Activated CD8-positive, alpha-beta T cell treated with anti-CD3 and anti-CD28 coated beads for 36 hours (primary cell): ENCODE results near the gene GJC1. TPM values are rescaled to one million over a fixed set of nuclear protein-coding genes. Genes with fewer than 3 reads are reported as not detected.

ENCODE experiments used
- ATAC-seq: fragments of 200-7000 bp; cut with Tn5 transposase; one replicate; pipeline ENCODE4 v1.10.0; 2021; ENCODE audit warnings: mild to moderate bottlenecking, moderate library complexity
- CTCF ChIA-PET: fragments of 350-600 bp; sonication (Branson Sonifier 250); formaldehyde crosslinking; loops from one replicate; lab custom pipeline; 2021; ENCODE audit warnings: antibody characterized with exemption; lab: Charles Lee
- POLR2A ChIA-PET: fragments of 350-600 bp; sonication (Branson Sonifier 250); formaldehyde crosslinking; loops from one replicate; lab custom pipeline; 2021; ENCODE audit warnings: antibody characterized with exemption; lab: Charles Lee
- DNase-seq: peaks from one replicate; pipeline ENCODE4 v3.0.0-alpha.2; 2020
- H3K27ac Mint-ChIP-seq: one replicate; pipeline ENCODE4 v1.8.0; 2021; ENCODE audit warnings: mild to moderate bottlenecking, mixed read lengths
- H3K27me3 Mint-ChIP-seq: one replicate; pipeline ENCODE4 v1.8.0; 2021; ENCODE audit warnings: mixed read lengths
- H3K36me3 Mint-ChIP-seq: one replicate; pipeline ENCODE4 v1.8.0; 2021; ENCODE audit warnings: low read depth, mixed read lengths
- H3K4me1 Mint-ChIP-seq: one replicate; pipeline ENCODE4 v1.8.0; 2021; ENCODE audit warnings: low read depth, mixed read lengths
- H3K4me3 Mint-ChIP-seq: one replicate; pipeline ENCODE4 v1.8.0; 2021; ENCODE audit warnings: mild to moderate bottlenecking, moderate library complexity, mixed read lengths
- H3K9me3 Mint-ChIP-seq: one replicate; pipeline ENCODE4 v1.8.0; 2021; ENCODE audit warnings: mixed read lengths
- CTCF ChIP-seq: fragments of 200-600 bp; IDR thresholded peaks from one replicate; pipeline ENCODE4 v1.8.0; 2022; ENCODE audit warnings: antibody characterized with exemption, mild to moderate bottlenecking
- intact Hi-C: fragments of 100-400 bp; cut with micrococcal nuclease; formaldehyde crosslinking; loops from one replicate; pipeline ENCODE4 v1.10.0; 2022
- total RNA-seq, 2 experiments: library from RNA; stranded (reverse); gene quantifications; one replicate each; pipeline ENCODE4 v1.2.3, GENCODE V29; 2021

The GJC1 gene
- total RNA-seq, 2 experiments from 2014 or later, result 5.6 TPM

- Mint-ChIP-seq H3K9me3 (no peaks in the 10 kb centered on the region), H3K36me3 (peaks cover 44% of the 10 kb centered on the region), H3K27me3 (no peaks in the 10 kb centered on the region), H3K27ac (no peak overlapping the region), H3K4me3 (no peak overlapping the region), H3K4me1 (no peaks in the 10 kb centered on the region)
- POLR2A ChIA-PET, result interaction anchor here (0.9 kb wide), 1 partner anchor 101 kb away, joined by 3 read pairs; no protein-coding TSS in a partner anchor
- intact Hi-C loops, result no loop called here
- TF ChIP-seq CTCF, result no peak
- DNase-seq (no peak), ATAC-seq (no peak)
- CTCF ChIA-PET, result no interaction called here
Observed at GRCh38 chr17:44875761-44876160, 45.7 kb upstream of the GJC1 start.

- CTCF ChIA-PET, result interaction anchor here (1.5 to 3.0 kb wide), 2 partner anchors 8 to 93 kb away, joined by 3 to 16 read pairs; no protein-coding TSS in a partner anchor
- Mint-ChIP-seq H3K4me1 (no peaks in the 10 kb centered on the region), H3K36me3 (peaks cover 39% of the 10 kb centered on the region), H3K27ac (no peak overlapping the region), H3K4me3 (no peak overlapping the region), H3K9me3 (no peaks in the 10 kb centered on the region), H3K27me3 (no peaks in the 10 kb centered on the region)
- DNase-seq (no peak), ATAC-seq (no peak)
- POLR2A ChIA-PET, result no interaction called here
- TF ChIP-seq CTCF, result no peak
- intact Hi-C loops, result no loop called here
Observed at GRCh38 chr17:44872131-44872768, 42.2 kb upstream of the GJC1 start.

- TF ChIP-seq CTCF, result no peak
- H3K9me3 Mint-ChIP-seq, result no peaks in the 10 kb centered on the region
- CTCF ChIA-PET, result interaction anchor here (10.7 kb wide), 1 partner anchor 95 kb away, joined by 205 read pairs; no protein-coding TSS in a partner anchor
- ATAC-seq (no peak), DNase-seq (no peak)
- peaks cover 35% of the 10 kb centered on the region for H3K36me3 Mint-ChIP-seq
- POLR2A ChIA-PET, result no interaction called here
- H3K27ac Mint-ChIP-seq, result no peak overlapping the region
- intact Hi-C loops, result no loop called here
- H3K4me3 Mint-ChIP-seq, result no peak overlapping the region
- H3K4me1 Mint-ChIP-seq, result no peaks in the 10 kb centered on the region
- no peaks in the 10 kb centered on the region for H3K27me3 Mint-ChIP-seq
Observed at GRCh38 chr17:44871556-44871955, 41.5 kb upstream of the GJC1 start.

- ChIA-PET CTCF (interaction anchor here (0.9 to 10.7 kb wide), 3 partner anchors 10 to 91 kb away, joined by 3 to 205 read pairs (median 10); no protein-coding TSS in a partner anchor), POLR2A (interaction anchor here (1.0 to 2.3 kb wide), 4 partner anchors 9 to 195 kb away, joined by 3 to 7 read pairs (median 4); no protein-coding TSS in a partner anchor)
- no peak for ATAC-seq
- intact Hi-C loops, result loop anchor here (2.0 kb wide), 1 partner anchor 93 kb away; no protein-coding TSS in a partner anchor
- no peak overlapping the region for H3K27ac Mint-ChIP-seq
- no peaks in the 10 kb centered on the region for H3K4me1 Mint-ChIP-seq
- H3K4me3 Mint-ChIP-seq, result no peak overlapping the region
- peaks cover 50% of the 10 kb centered on the region for H3K36me3 Mint-ChIP-seq
- no peak for TF ChIP-seq CTCF
- H3K9me3 Mint-ChIP-seq, result no peaks in the 10 kb centered on the region
- DNase-seq, result no peak
- H3K27me3 Mint-ChIP-seq, result no peaks in the 10 kb centered on the region
Observed at GRCh38 chr17:44867841-44868240, 37.8 kb upstream of the GJC1 start.

GRCh38 chr17:44865931-44866330 lies 35.8 kb upstream of the GJC1 start:
- intact Hi-C loops, result loop anchor here (2.0 kb wide), 1 partner anchor 91 kb away; no protein-coding TSS in a partner anchor
- H3K4me3 Mint-ChIP-seq, result no peak overlapping the region
- H3K27ac Mint-ChIP-seq, result no peak overlapping the region
- H3K4me1 Mint-ChIP-seq, result no peaks in the 10 kb centered on the region
- peaks cover 42% of the 10 kb centered on the region for H3K36me3 Mint-ChIP-seq
- no peaks in the 10 kb centered on the region for H3K27me3 Mint-ChIP-seq
- ChIA-PET POLR2A (interaction anchor here (0.5 to 2.6 kb wide), 3 partner anchors 22 to 86 kb away, joined by 3 to 10 read pairs (median 4); partner anchors contain the start of gene EFTUD2), CTCF (interaction anchor here (1.1 to 10.7 kb wide), 10 partner anchors 8 to 156 kb away, joined by 3 to 205 read pairs (median 8); no protein-coding TSS in a partner anchor)
- DNase-seq (no peak), ATAC-seq (no peak)
- no peaks in the 10 kb centered on the region for H3K9me3 Mint-ChIP-seq
- no peak for TF ChIP-seq CTCF
